GM18907 (cell line): ENCODE data around the gene IP6K2.
"Not testable (repeated sequence)": the region's sequence is repeated elsewhere in the genome, so short reads cannot be mapped to it uniquely, and the experiment has no call there.

Experiments used
- ATAC-seq: cut with Tn5 transposase; IDR thresholded peaks from one replicate; pipeline ENCODE4 v1.9.1; 2021; ENCODE audit warnings: mild to moderate bottlenecking, moderate library complexity; ENCODE audit not compliant: unreplicated experiment

Gene IP6K2

DNA sequence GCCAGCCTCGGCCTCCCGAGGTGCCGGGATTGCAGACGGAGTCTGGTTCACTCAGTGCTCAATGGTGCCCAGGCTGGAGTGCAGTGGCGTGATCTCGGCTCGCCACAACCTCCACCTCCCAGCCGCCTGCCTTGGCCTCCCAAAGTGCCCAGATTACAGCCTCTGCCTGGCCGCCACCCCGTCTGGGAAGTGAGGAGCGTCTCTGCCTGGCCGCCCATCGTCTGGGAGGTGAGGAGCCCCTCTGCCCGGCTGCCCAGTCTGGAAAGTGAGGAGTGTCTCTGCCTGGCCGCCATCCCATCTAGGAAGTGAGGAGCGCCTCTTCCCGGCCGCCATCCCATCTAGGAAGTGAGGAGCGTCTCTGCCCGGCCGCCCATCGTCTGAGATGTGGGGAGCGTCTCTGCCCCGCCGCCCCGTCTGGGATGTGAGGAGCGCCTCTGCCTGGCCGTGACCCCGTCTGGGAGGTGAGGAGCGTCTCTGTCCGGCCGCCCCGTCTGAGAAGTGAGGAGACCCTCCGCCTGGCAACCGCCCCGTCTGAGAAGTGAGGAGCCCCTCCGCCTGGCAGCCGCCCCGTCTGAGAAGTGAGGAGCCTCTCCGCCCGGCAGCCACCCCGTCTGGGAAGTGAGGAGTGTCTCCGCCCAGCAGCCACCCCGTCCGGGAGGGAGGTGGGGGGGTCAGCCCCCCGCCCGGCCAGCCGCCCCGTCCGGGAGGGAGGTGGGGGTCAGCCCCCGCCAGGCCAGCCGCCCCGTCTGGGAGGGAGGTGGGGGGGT lies 16.9 kb upstream of the IP6K2 start:
- not testable (repeated sequence) for ATAC-seq

DNA sequence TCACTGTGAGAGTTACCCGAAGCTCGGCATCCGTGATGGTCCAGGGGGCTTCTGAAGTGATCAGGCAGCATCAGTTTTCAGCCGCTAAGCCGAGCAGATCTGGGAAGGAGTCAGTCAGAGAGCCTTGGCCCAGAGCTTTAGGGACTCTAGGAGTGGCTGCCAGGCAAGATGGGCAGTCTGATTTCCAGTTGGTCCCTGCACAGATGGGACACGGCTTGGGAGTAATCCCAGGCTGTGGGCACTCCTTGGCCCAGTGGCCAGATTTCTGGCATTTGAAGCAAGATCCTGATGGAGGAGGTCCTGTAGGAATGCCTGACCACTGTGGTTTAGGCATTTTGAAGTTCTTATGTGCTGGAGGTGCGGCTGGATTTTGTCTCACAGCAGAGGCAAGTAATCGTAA lies 10.5 kb upstream of the IP6K2 start:
- no peak for ATAC-seq

DNA sequence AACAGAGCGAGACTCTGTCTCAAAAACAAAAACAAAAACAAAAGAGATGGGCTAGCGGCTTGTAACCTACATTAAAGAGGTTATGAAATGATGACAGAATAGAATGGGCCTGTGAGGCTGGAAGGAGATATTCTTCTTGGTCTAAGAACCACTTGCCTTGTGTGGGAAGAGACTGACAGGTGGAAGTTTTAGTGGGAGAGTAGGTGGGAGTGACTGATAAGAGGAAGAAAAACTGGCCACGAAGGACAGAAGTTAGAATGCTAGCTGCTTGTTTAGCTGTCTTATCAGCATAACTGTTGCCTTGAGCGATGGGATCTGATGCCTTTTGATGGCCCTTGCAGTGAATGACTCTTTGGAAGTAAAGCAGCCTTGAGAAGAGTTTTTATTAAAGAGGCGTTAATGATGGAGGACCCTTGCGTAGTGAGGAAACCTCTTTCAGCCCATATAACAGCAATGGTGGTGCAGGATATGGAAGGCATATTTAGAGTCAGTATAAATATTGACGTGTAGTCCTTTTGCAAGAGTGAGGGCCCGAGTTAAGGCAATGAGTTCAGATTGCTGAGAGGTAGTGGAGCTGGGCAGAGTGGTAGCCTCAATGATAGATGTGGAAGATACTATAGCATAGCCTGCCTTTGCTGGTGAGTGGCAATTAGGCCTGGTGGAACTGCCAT lies 8.3 kb upstream of the IP6K2 start:
- not testable (repeated sequence) for ATAC-seq

DNA sequence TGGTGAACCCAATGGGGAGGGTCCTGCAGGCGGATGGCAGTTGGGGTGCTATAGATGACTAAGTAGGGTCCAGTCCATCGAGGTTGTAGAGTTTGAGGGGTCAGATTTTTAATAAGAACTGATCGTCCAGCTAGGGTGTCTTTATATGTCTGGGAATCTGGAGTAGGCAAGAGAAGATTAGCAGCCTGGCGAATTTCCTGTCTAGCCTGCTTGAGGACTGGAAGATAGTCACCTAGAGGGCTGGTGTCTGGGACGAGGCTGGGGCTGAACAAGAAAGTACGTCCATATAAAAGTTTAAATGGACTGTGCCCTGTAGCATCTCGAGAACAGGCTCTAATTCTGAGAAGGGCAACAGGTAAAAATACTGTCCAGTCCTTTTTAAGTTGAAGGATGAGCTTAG lies 6.7 kb upstream of the IP6K2 start:
- no peak for ATAC-seq

DNA sequence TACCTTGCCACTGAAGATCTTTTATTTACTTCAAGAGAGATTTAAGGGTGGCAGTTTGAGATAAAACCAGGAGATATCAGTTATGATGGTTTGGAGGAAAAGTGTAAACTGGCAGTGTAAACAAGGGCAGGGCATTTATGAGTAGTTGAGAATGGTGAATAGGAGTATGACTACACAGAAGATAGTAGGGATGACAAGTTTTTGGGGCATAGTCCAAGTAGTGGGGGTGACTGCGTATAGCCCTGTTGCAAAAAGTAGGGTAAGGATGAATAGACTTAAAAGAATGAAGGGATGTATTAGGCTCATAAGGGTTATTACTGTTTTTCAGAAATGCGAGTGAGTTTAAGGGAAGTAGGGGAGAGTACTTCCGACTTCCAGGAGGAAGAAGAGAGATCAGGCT lies 6.3 kb upstream of the IP6K2 start:
- ATAC-seq, result not testable (repeated sequence)

DNA sequence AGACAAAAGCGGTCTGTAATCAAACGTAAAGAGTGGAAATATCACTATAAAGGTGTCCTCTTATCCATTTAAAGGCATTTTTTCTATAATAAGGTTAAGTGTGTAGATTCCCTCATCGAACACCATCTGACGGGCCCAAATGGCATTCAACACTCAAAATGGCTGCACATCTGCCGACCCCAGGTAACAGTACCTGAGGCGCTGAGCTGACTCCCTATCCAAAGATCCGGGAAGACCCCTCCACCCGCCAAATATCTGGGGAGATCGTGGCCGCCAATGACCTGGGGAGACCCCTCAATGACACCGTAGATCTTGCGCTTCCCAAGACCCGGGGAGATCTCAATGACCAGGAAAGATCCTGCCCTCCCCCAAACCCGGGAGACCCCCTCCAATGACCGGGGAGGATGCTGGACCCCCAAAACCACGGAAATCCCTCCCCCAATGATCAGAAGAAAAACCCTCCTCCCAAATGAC lies 476 bp downstream of the IP6K2 start:
- no peak for ATAC-seq

DNA sequence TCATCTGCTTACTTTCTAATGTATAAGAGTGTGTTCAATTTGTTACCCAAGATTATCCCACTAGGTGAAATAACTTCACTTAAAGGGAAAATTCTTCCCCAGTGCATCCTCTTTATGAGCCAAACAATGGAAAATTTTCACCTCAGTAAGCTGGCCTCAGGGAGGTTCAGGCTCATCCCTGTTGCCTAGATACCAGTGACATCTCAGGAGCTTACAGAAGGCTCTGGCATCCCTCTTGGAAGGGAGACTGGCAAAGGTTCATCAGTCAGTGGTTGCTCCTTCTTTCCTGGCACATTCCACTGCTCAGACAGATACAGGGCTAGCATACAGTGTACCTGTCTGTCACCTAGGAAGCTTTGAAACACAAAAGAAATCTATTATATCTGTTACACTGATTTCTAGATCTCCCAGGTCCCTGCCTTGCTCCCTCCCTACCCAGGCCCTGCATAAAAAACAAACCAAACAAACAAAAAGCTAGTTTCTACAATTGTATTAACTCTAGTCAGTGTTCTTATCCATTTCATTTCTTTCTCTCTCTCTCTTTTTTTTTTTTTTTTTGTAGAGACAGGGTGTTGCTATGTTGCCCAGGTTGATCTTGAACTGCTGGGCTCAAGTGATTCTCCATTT lies 1.7 kb downstream of the IP6K2 start:
- no peak for ATAC-seq

DNA sequence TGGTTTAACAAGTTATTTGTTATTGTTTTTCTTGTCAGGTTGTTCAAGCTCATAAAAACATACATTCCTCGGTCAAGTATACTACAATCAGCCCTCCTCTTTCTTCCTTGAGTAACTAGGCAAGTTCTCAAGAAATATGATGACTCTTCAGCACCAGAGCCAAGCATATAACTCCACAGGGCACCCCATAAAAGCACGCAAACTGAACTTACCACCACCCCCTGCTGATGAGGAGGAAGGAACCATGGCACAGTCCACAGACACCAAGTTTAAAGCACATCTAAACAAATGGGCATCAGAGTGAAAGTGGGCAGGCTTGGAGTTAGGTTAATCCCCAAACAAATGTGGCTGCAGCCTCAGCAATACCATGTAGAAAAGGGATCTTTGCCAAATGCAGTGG lies 5.3 kb downstream of the IP6K2 start:
- ATAC-seq, result no peak

DNA sequence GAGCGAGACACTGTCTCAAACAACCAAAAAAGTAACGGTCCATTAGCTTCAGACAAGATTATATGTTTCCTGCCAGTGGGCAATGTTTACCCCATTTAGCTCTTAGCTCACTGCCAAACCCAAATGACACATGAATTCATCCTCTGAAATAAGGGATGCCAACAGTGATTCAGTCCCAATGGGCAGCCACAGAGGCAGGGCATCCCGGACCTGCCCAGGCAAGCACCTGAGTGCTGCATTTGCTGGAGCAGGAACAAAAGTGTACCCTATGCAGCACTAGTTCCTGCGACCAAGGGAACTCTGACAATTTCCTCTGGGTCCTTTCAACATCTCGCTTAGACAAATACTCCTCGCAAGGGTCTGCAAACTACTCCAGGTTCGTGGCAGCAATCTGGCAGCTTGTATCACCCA lies 8.0 kb downstream of the IP6K2 start:
- ATAC-seq, result no peak

DNA sequence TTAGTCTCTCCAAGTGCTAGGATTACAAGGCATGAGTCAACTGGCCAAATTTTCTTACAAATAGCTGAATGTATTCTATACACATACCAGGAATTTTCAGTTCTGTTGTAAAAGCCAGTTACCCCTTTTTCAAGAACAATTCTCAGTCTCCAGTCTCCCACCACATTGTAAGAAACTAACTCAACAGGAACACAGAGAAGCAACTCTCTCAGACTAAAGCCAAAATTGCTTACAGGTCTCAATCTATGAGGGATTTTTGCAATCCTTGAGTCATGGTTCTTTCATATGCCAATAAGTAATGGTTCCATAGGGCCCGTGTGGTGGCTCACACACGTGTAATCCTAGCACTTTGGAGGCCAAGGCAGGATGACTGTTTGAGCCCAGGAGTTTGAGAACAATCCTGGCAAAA lies 8.5 kb downstream of the IP6K2 start:
- ATAC-seq, result no peak

DNA sequence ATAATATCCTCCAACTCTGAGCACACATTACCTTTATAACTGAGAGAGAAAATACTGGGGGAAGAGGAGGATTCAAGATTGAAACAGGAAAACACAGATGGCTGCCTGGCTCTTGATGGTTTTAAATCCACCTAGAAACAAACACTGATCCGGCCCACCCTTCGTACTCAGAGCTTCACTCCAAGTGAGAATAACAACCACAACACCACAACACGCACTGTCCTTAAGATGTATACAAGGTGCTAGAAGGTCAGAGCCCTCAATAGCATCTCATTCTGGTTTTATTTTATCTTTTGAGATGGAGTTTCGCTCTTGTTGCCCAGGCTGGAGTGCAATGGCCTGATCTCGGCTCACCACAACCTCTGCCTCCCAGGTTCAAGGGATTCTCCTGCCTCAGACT lies 9.9 kb downstream of the IP6K2 start:
- no peak for ATAC-seq

DNA sequence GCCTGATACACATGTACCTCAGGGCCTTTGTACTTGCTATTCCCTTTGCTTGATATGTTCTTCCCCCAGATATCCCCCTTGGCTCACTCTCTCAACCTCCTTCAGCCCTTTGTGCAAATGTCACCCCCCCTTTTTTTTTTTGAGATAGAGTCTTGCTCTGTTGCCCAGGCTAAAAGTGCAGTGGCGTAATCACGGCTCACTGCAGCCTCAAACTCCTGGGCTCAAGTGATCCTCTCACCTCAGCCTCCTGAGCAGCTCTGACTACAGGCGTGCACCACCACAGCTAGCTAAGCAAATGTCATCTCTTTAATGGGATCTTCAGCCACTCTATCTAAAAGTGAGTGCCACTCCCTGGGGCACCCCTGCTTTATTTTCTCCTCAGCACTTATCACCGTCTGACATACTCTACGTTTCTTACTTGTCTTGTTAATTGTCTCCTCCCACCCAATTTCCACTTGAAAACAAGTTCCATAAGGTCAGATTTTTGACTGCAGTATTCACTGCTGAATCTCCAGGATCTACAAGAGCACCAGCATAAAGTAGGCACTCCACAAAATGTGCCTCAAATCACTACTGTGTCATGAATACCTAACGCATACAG lies 14.6 kb downstream of the IP6K2 start:
- ATAC-seq, result no peak

DNA sequence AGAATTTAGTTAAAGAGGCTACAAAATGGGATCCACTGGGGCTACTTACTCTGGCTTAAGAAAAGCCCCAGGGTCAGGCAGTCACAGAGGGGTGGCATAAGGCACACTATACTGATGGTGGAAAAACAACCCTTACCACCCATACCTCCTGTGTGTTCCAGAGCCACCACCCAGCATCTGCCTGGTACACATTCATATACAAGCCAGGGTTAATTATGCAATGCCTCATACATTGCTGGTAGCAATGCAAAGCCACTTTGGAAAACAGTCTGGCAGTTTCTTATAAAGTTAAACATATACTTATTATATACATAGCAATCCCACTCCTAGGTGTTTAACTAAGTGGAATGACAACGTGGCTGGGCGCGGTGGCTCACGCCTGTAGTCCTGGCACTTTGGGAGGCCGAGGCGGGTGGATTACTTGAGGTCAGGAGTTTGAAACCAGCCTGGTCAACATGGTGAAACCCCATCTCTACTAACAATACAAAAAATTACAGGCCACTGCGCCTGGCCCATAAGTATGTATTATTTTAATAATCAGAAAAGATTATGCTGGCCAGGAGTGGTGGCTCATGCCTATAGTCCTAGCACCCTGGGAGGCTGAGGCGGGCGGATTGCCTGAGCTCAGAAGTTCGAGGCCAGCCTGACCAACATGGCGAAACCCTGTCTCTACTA lies 16.2 kb downstream of the IP6K2 start:
- ATAC-seq, result no peak

DNA sequence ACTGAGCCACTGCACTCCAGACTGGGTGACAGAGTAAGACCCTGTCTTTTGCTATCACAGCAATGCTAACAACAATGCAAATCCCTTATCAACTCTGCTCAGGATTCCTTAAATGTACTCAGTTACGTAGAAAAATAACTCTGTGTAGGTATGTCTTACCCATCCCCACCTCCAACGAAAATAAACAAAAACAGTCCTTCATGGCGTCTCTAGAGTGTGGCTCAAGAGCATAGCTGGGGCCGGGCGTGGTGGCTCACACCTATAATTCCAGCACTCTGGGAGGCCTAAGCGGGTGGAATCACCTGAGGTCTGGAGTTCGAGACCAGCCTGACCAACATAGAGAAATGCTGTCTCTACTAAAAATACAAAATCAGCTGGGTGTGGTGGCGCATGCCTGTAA lies 18.1 kb downstream of the IP6K2 start:
- ATAC-seq, result no peak

DNA sequence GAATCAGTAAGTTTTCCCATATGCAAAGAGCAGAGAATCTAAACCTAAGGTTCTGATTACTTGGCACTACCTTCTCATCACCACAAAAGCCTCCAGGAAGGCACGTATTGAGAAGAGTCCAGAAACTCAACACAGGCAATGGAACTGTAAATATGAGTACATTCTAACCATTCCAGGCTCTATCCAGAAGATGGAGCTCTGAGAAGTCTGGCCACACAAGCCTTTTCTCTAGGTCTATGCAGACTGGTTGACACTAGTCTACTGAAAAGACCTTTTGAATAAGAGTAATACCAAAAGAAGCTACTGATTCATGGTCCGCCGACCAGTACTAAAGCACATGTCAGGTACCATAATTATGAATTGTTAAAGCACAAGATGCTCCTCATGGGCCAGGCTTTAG lies 19.1 kb downstream of the IP6K2 start:
- no peak for ATAC-seq

DNA sequence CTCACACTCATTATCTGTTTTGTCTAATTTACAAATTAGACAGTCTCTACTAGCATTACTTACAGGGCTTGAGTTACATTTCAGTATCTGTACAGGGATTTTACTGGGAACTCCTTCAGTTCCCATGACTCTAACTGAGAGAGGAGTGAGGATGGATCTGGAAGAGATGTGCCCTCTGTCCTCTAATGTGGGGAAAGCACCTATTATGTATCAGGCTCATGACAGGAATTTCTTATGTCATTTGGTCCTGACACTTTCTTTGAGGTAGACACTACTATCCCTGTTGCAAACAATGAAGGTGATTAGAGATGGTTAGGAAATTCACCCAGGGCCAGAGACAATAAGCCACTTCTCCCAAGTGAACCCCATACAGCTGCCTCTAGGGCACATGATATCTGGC lies 20.4 kb downstream of the IP6K2 start:
- ATAC-seq, result no peak

DNA sequence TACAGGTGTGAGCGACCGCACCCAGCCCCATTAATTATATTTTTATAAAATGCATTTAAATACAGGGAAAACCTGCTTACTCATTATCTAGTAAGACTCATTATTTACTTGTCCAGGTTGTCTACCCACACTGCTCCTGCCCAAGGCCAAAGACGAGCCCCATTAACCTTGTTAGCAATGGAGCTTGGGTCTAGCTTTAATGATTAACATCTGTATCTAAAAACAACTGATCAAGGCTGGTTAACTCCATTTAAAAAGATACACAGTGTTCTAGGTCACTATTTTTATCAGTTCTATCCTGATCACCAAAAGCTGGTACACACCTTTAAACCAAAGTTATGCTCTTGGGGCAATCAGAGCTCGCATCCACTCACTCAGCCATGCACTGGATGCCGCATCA lies 20.9 kb downstream of the IP6K2 start:
- no peak for ATAC-seq

DNA sequence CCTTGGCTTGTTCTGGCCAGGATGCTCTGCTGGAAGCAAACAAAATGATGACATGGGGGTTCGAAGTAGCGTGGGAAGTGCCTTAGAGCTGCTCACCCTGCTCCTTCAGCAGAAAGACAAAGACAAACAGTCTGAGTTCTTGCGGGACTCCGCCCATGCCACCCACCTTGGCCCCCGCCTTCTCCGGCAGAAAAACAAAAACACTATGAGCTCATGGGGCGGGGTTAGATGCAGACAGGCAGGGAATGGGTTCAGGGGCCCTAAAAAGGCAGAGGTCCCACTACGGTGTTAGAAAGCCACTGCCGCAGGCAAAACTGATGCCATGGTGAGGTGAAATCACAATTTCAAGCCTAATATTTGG lies 21.6 kb downstream of the IP6K2 start:
- ATAC-seq, result no peak

DNA sequence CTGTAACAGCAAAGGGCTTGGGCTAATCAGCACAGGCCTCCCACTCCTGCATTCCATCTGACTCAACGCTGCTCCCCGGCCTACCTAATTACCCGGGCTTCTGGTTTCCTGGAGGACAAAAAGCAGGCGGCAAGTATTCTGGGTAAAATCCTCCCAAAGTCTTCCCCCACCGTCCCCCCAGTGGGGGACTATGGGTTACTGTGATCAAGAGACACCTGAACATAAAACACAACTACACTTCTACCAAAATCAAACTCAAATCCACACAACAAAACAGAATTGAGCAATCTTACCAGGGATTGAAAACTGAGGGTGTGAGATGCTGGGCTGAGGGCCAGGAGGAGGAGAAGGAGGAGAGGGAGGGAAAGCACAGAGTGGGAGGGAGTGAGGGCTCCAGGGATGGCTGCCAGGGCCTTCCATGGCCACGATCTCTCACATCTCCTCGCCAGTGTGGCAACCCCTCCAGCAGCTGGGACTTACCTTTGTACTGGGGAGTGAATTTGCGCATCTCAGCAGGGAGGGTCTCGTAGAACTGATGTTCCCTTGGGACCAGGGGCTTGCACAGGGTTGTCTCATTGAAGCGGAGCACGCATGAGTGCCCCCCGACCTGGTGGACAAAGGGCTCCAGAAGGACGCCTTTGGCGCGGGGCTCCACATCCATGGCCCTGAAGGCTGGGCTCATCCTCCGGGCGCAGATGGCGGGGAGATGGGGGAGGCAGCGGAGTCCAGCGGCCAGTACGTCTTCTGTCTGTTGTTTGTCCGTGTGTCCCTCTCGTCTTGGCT lies 22.2 kb downstream of the IP6K2 start:
- ATAC-seq, result no peak

DNA sequence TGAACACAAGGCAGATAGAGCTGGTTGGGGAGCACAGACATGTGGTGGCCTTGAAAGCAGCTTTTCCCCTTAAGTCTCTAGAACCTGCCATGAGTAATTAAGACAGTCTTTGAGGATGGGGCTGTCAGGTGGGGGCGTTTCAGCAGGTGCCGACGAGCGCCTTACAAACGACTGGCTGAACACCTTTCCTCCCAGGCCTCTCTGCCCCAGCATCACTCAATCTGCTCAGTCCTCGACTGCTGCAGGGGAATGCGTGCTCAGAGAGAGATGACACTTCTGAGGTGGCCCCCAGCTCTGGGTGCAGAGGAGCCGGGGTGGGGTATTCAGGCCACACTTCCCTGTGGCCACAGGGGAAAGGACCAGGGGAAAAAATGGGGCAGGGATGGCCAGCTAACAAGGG lies 23.2 kb downstream of the IP6K2 start:
- ATAC-seq, result no peak
